Testis (tissue), 2 donors: ENCODE data around the gene PRELID1.

Experiments used
- CTCF ChIP-seq, 3 experiments: fragments of 450-650 bp in 2 of 3; fragments of 200-600 bp in 1 of 3; sonication (generic) in 1 of 3; IDR thresholded peaks; one replicate each; pipeline ENCODE4 v1.5.1; 2016 to 2019; ENCODE audit warnings: antibody characterized with exemption in 3 of 3, mild to moderate bottlenecking in 2 of 3, moderate library complexity in 1 of 3
- POLR2A ChIP-seq: fragments of 450-650 bp; IDR thresholded peaks from one replicate; pipeline ENCODE4 v1.6.1; 2017; ENCODE audit warnings: antibody characterized with exemption, mild to moderate bottlenecking, moderate library complexity

- TF ChIP-seq CTCF (IDR thresholded peaks at IDR 0.05): no peak
- TF ChIP-seq POLR2A: no peak
These were observed 12.6 kb upstream of the PRELID1 start for GRCh38 chr5:177290816-177291596.
